Ammon's horn (tissue), 1 donor: ENCODE measurements around the gene BDP1.
"Not testable (repeated sequence)": the region's sequence is repeated elsewhere in the genome, so short reads cannot be mapped to it uniquely, and the experiment has no call there.

Experiments used
- DNase-seq: peaks from one replicate; pipeline ENCODE4 v3.0.0-alpha.2; 2016; ENCODE audit warnings: low spot score

BDP1 gene, protein sequence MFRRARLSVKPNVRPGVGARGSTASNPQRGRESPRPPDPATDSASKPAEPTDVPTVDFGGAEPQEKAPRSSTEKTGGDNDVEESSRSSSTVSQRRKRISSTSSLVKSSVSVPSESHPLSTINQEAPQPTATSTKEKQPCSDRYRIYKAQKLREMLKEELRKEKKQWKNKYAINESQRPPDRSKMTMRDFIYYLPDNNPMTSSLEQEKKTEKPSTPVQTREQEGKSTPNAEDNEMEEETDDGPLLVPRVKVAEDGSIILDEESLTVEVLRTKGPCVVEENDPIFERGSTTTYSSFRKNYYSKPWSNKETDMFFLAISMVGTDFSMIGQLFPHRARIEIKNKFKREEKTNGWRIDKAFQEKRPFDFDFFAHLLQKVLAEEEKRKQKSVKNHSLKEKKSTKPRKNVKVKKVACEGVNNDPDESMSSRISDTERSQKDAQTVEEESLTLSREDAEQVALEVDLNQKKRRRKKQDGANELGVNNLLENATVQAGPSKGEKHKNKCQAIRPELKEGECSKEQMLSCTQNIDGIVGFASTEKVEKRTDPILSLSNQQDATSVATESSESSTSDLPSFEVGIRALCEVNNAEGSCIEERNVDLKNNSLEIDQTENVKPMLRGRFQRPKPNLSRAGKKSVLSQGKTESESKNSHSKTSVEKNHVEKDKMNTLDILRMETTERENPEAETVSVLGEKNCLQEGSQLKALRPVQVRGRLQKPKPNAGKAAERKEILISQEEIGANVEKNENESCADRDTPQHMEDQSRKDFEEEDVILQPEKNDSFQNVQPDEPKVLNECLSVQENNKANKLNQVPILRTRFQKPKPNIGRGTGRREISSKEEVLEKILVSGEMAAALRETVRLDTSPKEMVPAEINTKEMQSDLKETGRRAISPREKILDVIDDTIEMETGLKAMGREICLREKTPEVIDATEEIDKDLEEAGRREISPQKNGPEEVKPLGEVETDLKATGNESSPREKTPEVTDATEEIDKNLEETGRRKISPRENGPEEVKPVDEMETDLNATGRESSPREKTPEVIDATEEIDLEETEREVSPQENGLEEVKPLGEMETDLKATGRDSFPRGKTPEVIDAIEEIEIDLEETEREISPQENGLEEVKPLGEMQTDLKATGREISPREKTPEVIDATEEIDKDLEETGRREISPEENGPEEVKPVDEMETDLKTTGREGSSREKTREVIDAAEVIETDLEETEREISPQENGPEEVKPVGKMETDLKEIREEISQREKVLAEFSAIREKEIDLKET (N-terminal part only)

DNA sequence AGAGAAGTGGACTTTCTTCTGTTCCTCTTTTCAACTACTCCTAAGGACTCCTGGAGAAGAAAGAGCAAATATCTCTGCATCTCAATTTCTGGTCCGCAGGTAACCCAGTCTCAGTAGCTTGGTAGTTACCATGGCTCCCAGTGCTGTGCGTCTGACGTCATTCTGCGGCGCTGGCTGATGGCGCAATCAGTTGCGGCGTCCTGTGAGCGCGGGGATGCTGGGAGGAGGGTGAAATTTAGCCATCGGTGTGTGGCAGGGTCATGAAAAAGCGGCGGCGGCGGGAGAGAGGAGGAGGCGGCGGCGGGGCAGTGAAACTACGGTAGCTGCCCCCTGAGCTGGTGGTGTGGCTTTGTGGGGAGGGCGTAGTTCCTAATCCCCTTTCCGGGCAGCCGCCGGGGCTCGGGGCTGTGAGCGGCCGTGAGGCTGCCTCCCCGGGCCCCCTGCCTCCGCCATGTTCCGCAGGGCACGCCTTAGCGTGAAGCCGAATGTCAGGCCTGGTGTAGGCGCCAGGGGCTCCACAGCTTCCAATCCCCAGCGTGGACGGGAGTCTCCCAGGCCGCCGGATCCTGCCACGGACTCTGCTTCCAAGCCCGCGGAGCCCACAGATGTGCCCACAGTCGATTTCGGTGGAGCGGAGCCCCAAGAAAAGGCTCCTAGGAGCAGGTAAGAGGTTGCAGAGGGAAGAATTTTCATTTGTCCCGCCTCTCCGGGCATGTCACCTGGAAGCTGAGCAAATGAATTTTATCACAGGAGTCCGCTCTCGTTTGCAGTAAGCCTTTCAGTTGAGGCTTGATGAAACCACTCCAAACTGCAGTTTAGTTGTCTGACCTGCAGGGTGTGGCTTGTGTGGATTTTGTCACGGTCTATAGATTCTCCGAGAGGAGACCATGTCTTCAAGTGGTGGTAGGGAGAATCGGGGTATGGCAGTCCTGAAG lies at the start of gene BDP1:
Gene BDP1, plus strand, starts transcription at position 225 of the 935 bp plus-strand sequence. Its CDS starts 227 bp downstream, at position 452.
- DNase-seq: peak; percentile 97

DNA sequence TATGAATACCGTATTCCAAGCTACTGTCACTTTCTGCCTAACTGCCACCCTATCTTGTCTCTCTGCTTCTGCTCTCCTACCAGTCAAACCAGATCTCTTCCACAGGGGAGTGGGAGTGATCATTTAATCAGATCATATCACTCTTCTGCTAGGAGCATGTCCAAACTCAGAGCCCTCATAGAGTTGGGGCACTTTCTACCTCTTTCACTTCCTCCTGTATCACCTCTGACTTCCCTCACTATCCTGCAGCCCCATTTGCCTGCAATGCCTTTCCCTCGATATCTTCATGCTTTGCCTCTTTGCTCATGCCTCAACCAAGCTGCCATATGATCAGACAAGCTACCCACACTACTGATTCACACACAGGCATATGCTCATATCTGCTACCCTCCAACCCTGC lies 45.4 kb upstream of the BDP1 start:
- not testable (repeated sequence) for DNase-seq

DNA sequence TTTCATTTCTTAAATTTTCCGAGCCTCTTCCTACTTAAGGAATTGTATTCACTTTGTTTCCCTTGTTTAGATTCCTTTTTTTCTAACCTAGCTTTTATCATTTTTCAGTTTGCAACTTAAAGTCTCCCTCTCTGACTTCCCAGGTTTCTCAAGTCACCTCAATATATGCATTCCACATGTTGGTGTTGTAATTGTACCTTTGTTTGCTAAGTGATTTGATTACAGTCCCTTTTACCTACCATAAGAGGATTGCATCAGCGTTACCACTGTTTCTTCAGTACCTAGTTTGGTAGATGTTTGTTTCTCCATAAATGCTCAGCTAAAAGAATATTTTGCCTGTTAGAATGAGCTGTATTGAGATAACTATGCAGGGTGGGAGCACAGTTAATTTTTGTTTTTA lies 39.8 kb upstream of the BDP1 start:
- not testable (repeated sequence) for DNase-seq

DNA sequence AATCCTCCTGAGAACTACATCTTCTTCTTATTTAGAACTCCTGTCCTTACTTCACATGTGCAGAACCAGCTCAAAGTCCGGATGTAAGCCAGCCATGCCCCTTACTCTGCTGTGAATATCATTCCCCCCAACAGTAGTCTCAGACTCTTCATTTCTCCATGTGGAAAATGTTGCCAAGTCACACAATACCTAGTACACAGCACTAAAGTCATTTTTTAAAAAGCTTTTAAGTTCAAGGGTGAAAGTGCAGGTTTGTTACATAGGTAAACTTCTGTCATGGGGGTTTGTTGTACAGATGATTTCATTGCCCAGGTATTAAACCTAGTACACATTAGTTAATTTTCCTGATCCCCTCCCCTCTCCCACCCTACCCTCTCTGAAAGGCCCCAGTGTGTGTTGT lies 37.4 kb upstream of the BDP1 start:
- DNase-seq: not testable (repeated sequence)

DNA sequence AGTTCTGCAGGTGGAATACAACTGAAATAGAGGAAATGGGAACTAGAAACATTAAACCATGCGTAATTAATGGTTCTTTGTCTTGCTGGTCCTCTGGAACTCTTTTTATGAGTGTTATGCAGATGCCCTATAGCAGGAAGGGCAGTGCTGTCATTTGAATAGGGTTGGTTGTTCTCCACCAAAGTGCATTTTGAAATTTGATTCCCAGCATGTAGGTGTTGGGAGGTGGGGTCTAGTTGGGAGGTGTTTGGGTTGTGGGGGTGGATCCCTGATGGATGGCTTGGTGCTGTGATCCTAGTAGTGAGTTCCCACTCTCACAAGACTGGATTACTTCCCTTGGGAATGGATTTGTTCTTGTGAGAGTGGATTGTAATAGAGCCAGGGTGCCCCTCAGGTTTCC lies 34.2 kb upstream of the BDP1 start:
- DNase-seq: not testable (repeated sequence)

DNA sequence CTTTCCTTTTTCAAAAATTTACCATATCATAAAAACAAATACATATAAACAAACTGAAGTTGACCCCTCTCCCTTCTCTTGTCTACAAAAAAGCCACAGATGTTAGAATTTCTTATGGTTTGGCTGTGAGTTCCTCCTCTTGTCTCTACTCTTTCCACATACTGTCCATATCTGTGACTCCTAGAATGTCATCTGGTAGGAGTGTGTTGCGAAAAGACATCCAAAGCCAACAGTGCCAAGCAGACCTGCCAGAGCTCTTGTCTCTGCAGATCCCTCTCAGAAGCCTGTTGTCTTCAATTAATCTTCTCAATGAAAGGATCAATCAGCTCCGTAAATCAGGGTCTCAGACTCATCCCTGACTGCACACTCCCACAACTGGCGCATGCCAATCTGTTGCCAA lies 31.6 kb upstream of the BDP1 start:
- DNase-seq: not testable (repeated sequence)

DNA sequence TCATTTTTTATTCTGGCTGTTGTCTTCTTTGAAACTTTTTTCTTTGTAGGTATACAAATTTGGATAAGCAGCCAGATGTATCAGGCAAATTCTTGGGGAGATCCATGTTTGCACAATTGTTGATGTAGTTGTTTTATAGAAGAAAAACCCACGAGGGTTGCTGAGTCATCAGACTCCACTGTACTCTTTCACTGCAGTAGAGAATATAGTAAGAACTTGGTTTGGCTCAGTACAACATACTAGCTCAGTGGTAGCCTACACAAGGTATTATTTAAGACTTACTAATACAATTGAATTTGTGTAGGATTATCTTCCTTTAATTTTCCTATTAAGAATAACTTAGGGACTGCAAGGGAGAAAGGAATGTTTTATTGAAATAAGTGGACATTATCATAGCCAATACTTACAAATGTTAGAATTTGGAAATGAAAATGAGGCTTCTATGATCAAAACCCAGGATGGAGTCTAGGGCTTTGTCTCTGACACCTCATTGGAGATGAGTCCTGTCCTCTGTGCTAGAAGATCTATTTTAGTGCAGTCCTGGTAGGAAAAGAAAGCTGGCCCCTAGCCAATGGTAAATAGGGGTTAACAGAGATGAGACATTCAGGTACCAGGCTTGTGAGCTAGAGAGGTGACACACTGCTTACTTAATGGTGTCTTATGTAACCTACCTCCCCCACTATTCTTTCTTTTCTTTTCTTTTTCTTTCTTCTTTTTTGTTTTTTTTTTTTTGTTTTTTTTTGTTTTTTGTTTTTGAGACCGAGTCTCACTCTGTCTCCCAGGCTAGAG lies 28.6 kb upstream of the BDP1 start:
- not testable (repeated sequence) for DNase-seq

DNA sequence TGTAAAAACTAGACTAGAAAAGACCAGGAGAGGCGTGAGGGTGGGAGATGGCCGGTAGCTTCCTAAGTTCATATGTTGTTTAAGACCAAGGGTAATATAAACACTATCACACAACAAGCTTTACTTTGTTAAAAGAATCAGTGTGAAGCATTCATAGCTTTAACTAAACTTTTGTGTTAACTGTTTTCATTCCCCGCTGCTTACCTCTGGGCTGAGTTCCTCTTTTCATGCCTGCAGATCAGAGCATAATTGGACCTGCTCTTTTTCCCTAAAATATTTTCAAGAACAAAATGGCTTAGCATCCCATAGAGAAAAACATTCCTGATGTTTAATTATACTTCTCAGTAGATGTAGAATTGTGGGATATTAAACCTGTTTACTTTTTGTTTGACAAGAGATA lies 23.0 kb upstream of the BDP1 start:
- not testable (repeated sequence) for DNase-seq

DNA sequence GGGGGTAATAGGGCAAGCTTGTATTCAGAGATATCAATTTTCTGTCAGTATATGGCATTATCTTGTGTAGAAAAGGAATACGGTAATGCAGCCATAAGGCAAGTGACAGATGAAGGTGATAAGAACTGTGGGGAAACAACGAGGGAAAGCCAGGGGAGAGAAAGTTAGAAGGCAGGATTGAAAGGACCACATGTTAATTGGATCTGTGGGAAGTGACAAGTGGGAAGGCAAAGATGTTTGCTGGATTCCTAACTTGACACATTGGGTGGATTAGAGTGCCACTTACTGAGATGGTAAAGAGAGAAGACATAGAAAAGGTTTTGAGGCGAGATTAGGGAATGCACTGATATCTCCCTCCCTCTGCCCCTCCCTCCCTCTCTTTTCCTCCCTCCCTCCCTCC lies 20.6 kb upstream of the BDP1 start:
- not testable (repeated sequence) for DNase-seq

DNA sequence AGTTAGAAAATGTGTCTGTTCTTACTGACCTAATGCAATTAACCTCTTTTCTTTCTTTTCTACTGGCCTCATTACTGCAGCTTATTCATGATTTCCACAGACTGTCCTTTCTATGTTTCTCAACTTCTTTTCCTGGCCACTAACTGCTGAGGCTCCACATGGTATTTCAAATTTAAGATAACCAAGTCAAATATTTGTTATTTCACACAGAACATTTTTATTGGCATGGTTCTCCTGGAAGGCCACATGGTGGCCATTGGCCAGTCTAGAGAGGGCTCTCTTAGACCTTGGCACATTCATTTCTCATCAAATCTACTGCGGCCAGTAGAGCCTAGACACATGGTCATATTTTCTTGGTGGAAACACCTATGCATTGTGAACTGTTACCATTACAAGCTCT lies 13.9 kb upstream of the BDP1 start:
- DNase-seq: not testable (repeated sequence)

DNA sequence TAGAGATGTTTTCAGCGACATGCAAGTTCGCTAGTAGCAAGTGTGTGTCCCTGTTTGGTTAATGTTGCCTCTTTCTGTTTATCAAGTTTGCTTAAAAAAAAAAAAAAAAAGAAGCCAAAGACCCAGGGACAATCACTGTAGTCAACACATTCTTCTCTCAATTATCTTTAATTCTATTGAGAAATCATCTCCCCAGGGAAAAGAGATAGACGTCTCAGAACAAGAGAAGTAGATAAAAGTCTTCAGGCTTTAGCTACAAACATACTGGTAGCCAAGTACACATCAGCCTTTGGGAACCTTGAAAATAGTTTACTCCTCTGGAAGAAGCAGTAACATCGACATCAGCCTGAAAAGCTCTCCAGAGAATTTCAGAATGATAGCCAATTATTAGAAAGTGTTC lies 11.6 kb upstream of the BDP1 start:
- not testable (repeated sequence) for DNase-seq

DNA sequence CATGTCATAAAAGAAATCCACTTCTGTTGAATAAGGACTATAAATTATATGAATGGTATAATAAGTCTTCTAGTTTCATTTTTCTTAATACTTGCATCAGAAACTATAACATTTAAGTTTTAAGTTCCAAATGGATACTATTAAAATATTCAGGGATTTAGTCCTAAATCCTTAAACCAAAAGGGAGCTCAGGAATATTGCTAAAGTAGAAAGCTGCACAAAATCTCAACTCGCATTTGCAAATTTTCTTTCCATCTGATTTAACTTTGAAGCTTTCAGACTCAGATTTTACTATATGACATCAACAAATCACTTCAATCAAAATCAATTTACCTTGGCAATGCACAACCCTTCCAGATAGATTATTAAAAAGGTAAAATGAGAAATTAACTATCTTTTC lies 10.4 kb upstream of the BDP1 start:
- DNase-seq: not testable (repeated sequence)

DNA sequence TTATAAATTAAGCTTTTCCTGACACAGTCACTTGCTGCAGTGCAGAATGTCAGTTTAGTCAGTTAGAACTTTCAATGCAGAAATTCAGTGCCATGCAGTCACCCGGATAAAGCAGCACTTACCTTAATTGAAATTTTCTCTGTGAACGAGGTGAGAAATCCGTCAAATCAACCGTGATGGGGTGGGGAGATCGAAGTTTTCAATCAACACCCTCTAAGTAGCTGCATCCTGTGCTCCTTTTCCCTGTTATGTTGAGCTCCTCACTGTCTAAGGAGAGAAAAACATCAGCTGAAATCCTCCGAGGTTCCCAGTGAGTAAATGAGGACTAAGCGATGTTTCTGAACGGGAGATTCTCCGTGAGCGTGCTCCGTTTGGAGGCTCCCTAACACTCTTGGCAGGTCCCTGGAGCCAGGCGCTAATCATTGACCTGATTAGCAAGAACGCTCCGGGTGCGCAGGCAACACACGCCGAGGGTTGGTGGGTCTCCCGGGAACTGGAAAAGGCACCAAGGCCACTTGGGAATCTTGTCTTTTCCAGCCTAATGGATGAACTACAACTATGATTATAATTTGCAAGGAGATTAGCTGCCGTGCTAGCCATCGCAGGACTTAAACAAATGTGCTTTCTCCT lies 9.8 kb upstream of the BDP1 start:
- not testable (repeated sequence) for DNase-seq

DNA sequence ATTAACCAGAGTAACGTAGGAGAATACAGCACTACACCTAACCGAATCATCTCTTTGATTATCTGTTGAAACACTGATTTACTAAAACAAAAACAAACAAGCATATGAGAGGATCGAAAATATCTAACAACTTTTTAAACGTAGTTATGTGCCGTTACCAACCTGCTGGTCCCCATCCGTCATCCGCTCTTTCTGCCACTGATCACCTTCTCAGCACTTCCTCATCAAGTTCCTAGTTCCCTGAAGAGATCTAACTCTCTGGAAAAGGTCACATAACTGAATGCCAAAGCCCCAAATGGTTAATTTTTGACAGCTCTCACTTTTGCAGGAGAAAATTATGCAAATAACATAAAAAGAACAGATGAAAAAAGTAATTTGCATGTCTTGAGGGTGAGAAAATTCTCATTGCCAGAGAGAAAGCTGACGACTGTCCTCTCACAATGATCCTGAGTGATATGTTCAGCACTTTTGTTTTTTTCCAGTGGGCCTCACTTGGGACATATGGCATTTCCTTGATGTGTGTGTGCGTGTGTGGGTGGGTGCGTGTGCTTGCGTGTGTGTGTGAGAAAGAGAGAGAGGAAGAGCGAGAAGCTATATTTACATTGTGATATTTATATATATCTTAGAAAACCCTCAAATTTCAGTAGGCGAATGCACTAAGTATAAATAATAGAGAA lies 8.8 kb upstream of the BDP1 start:
- DNase-seq: not testable (repeated sequence)

DNA sequence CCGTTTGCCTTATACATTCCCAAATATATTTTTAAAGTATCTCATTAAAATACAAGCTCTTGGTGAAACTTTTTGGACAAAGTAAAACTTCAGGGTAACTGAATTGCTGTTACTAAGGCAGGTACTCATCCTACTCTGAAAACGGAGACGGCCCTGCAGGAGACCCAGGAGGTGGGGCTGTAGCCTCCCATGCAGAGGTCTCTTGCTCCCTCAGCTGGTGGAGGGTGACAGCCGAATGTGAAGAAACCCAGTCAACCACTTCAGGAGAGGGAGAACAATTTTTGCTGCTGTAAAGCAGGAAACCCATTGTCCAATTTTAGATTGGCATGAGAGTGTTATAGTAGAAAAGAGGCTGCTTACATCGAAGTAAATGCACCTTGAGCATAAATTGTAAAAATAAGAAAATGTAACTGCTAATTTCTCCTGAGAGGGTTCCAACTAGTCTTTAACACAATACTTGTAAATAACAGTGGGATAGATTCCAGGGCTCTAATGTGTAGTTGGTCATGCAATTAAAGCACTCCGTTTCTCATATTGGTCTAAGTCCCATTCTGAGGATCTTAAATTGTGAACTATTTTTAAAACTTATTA lies 8.1 kb upstream of the BDP1 start:
- DNase-seq: peak; percentile 65

DNA sequence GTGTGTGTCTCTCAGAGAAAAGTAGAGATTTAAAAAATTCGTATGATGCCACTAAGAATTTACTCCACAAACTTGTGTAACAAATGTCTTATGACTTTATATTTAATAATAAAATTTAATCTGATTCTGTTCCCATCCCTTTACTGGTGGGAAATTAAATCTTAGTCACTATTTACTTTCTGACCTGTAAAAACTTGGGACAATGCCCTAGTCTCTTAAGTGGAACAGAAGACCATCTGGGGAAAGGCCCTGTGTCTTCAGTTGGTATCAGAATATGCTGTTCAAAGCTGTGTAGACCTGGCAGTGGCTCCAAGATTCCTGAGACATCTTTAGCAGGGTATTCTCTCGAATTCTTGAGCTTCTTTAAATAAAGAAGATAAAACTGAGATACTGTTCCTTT lies 2.6 kb upstream of the BDP1 start:
- no peak for DNase-seq

DNA sequence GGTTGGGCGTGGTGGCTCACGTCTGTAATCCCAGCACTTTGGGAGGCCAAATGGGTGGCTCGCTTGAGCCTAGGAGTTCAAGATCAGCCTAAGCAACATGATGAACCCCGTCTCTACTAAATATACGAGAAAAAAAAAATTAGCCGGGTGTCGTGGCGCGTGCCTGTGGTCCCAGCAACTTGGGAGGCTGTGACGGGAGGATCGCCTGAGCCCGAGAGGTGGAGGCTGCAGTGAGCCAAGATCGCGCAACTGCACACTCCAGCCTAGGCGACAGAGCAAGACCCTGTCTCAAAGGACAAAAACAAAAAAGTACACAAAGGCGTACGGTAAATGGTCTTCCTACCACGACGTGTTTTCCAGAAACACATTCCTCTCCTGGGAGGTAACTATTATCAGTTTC lies 538 bp upstream of the BDP1 start:
- DNase-seq: no peak

DNA sequence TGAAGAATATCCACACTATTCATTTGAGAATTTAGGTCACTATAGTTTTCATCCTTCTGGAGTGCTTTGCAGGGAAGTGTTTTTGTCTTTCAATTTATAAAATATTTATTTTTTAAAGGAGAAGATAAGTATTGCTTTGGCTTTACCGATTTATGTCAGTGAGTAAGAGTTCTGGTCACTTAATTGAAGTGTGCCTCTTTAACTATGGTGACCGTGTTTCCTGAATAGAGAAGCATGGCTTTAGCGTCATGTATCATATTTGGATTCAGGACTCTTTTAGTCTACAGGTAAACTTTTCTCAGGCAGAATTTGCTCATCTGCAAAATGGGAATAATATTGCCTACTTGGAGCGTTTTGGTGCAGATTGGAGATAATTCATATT lies 902 bp downstream of the BDP1 start:
- no peak for DNase-seq

DNA sequence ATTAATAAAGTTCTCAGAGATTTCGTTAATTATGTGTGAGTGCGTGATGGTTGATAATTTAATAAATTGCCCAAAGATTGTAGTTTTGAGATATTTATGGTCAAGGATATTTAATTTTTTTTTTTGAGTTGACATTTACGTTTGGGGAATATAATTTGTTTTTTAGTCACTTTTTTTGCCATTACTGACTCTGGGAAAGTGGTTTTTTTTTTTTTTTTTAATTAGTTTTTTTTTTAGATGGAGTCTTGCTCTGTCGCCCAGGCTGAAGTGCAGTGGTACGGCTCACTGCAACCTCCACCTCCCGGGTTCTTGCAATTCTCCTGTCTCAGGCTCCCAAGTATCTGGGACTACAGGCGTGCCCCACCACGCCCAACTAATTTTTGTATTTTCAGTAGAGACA lies 1.7 kb downstream of the BDP1 start:
- DNase-seq: no peak
